ENCODE data around the gene BAK1.

- TF ChIP-seq CTCF (IDR thresholded peaks at IDR 0.05): no peak
- TF ChIP-seq POLR2AphosphoS5 (IDR thresholded peaks at IDR 0.05; ENCODE audit: low read depth, low read length): no peak
- no peak for TF ChIP-seq SIN3A (IDR thresholded peaks at IDR 0.05; ENCODE audit: borderline replicate concordance, insufficient read depth, low read depth, low read length)
- TF ChIP-seq, protein P1, sequence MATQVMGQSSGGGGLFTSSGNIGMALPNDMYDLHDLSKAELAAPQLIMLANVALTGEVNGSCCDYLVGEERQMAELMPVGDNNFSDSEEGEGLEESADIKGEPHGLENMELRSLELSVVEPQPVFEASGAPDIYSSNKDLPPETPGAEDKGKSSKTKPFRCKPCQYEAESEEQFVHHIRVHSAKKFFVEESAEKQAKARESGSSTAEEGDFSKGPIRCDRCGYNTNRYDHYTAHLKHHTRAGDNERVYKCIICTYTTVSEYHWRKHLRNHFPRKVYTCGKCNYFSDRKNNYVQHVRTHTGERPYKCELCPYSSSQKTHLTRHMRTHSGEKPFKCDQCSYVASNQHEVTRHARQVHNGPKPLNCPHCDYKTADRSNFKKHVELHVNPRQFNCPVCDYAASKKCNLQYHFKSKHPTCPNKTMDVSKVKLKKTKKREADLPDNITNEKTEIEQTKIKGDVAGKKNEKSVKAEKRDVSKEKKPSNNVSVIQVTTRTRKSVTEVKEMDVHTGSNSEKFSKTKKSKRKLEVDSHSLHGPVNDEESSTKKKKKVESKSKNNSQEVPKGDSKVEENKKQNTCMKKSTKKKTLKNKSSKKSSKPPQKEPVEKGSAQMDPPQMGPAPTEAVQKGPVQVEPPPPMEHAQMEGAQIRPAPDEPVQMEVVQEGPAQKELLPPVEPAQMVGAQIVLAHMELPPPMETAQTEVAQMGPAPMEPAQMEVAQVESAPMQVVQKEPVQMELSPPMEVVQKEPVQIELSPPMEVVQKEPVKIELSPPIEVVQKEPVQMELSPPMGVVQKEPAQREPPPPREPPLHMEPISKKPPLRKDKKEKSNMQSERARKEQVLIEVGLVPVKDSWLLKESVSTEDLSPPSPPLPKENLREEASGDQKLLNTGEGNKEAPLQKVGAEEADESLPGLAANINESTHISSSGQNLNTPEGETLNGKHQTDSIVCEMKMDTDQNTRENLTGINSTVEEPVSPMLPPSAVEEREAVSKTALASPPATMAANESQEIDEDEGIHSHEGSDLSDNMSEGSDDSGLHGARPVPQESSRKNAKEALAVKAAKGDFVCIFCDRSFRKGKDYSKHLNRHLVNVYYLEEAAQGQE (IDR thresholded peaks at IDR 0.05; ENCODE audit: insufficient read depth in 1 of 2, low read depth in 2 of 2, low read length in 1 of 2): no peak
- no peak for TF ChIP-seq TCF7L2 (IDR thresholded peaks at IDR 0.05; ENCODE audit: low read depth, low read length)
Measured at GRCh38 chr6:33623895-33624381, 43.9 kb upstream of the BAK1 start.
